GM18507 (cell line): ENCODE measurements around the gene ZNF765.
"Not testable (repeated sequence)": the region's sequence is repeated elsewhere in the genome, so short reads cannot be mapped to it uniquely, and the experiment has no call there.

Source experiments
- DNase-seq: peaks from one replicate; pipeline ENCODE4 v3.0.0; 2011; ENCODE audit warnings: low read depth; ENCODE audit not compliant: insufficient read length; ENCODE audit errors: extremely low spot score
- FAIRE-seq: peaks from 2 replicates; lab custom pipeline; 2011; peaks lifted over from hg19 to GRCh38; lab: Jason Lieb, UNC

The ZNF765 gene

DNA sequence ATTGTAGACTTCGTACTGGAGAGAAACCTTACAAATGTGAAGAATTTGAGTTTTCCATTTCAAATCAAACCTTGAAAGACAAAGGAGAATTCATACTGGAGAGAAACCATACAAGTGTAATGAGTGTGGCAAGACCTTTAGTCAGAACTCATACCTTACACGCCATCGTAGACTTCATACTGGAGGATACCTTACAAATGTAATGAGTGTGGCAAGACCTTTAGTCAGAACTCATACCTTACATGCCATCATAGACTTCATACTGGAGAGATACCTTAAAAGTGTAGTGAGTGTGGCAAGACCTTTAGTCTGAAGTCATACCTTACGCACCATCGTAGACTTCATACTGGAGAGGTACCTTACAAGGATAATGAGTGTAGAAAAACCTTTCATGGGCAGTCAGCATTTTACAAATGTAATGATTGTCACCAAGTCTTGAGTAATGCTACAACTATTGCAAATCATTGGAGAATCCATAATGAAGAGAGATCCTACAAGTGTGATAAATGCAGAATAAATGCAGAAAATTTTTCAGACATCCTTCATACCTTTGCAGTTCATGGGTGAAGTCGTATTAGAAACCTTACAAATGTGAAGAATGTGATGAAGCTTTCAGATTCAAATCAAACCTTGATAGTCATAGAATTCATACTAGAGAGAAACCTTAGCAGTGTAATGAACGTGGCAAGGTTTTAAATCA, 14.7 kb downstream of the ZNF765 start:
- DNase-seq (no peak), FAIRE-seq (no peak)

- FAIRE-seq: not testable (repeated sequence)
Observed at GRCh38 chr19:53420520-53421315, 25.8 kb downstream of the ZNF765 start.

GRCh38 chr19:53422551-53422950, 27.6 kb downstream of the ZNF765 start:
- FAIRE-seq (no peak), DNase-seq (no peak)

More at GRCh38 chr19:53420520-53421315, 25.8 kb downstream of the ZNF765 start:
- not testable (repeated sequence) for DNase-seq

GRCh38 chr19:53423074-53423473, 28.1 kb downstream of the ZNF765 start:
- DNase-seq, FAIRE-seq: not testable (repeated sequence)

GRCh38 chr19:53423680-53424079, 28.7 kb downstream of the ZNF765 start:
- FAIRE-seq, DNase-seq: not testable (repeated sequence)

DNA sequence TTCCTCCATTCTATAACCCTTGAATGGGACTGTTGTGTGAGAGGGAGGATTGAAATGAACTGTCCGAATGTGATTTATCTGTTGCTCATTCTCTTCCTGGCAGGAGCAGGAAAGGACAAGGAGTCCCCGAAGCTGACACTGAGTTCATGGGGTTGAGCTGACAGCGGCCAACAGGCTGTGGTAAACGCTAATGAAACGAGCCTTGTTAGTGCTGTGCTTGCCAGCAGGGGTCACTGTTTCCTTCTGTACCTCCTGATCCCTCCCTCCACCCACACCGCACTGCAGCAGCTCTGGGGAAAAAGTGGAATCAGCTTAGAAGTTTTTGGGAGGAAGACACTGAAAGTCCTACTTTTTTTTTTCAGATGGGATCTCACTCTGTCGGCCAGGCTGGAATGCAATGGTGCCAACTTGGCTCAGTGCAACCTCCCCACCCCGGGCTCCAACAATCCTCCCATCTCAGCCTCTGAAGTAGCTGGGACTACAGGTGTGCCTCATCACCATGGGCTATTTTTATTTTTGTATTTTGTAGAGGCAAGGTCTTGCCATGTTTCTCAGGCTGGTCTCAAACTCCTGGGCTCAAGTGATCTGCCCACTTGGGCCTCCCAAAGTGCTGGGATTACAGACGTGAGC, 30.1 kb downstream of the ZNF765 start:
- FAIRE-seq: peak; percentile 24
- DNase-seq: no peak

- FAIRE-seq: peak; percentile 91
- peak; percentile 78 for DNase-seq
Observed at GRCh38 chr19:53431399-53432087, 36.6 kb downstream of the ZNF765 start, which contains the start of gene ZNF761. Gene ZNF761, plus strand, starts transcription at chr19:53431984. Its CDS starts 15,285 bp downstream, at chr19:53447269.

- no peak for FAIRE-seq
- no peak for DNase-seq
Observed at GRCh38 chr19:53432088-53432661, 37.2 kb downstream of the ZNF765 start.

- FAIRE-seq, DNase-seq: not testable (repeated sequence)
Observed at GRCh38 chr19:53443809-53444208, 48.9 kb downstream of the ZNF765 start.

DNA sequence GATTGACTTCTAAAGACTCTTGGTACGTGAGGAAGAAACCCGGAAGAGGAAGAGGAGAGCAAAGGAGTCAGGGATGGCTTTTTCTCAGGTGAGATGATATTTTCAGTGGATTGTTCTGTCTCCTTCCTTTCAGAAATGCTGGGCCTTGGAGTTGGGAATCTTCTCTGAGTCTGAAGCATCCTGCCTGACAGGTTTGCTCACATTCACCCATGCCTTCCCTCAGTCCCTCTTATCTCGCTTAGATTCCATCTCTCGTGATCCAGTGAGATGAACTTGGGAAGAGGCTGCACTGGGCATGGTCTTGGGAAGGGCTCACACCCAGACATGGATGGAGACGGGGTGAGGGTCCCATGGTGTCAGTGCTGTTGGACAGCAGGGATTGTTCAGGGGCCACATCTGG, 52.2 kb downstream of the ZNF765 start:
- not testable (repeated sequence) for FAIRE-seq

GRCh38 chr19:53455828-53456227, 60.9 kb downstream of the ZNF765 start:
- no peak for DNase-seq
- FAIRE-seq: no peak

More for the DNA sequence above, 52.2 kb downstream of the ZNF765 start:
- DNase-seq: not testable (repeated sequence)

GRCh38 chr19:53460131-53460721, 65.3 kb downstream of the ZNF765 start:
- not testable (repeated sequence) for FAIRE-seq

GRCh38 chr19:53461866-53462265, 66.9 kb downstream of the ZNF765 start:
- FAIRE-seq: no peak

More at GRCh38 chr19:53460131-53460721, 65.3 kb downstream of the ZNF765 start:
- DNase-seq: not testable (repeated sequence)

GRCh38 chr19:53462861-53463260, 67.9 kb downstream of the ZNF765 start:
- DNase-seq (no peak), FAIRE-seq (no peak)

More at GRCh38 chr19:53461866-53462265, 66.9 kb downstream of the ZNF765 start:
- DNase-seq: no peak

DNA sequence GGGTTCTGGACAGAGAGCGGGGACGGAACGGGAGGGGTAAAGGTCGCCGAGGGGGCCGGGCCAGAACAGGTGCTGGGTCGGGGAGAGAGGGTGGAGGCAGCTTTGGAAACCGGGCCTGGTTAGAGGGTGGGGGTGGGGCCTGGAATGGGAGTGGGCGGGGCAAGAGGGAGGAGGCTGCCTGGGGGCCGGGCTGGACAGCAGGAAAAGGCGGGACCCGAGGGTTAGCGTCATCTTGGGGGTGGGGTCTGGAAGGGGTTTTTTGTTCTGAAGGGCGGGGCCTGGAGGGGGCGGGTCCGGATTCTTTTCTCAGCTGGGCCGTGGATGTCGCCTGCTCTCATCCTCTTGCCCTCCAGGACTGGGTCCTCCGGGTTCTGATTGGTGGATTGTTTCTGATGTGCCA, 68.3 kb downstream of the ZNF765 start:
- DNase-seq (no peak), FAIRE-seq (no peak)

GRCh38 chr19:53466726-53467484, 72.0 kb downstream of the ZNF765 start:
- no peak for FAIRE-seq

DNA sequence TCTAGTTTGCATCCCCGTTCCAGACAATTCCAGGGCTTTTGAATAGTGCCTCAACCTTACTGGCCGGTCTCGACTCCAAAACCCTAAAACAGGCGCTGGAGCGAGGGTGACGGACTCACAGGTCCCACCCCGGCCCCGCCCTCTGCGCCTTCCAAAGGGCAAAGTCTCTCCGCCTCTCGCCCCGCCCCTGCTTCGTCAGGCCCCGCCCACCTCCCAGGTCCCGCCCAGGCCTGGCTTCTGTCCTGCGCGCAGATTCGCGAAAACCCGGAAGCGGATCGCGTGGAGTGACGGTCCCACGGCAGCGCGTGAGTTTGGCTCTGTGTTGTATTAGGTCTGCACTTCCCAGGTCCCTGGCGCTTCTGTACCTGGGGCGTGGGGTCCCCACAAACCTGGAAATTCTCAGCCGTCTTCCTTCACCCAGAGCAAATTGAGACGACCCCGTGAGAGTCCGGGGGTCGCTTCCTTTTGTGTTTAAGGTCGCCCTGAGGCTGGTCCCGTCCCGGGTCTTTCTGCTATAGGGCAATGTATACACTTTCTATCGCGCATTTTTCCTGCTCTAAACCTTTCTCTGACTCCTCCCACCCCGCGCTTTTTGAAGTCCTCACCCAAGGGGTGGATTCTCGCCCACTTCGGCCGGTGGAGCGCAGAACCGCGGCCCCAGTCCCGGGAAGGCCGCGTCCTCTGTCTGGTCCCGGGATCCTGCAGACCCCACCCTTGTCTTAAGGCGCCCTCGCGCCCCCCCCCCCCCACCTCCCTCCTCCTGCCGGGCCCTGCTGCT, 72.7 kb downstream of the ZNF765 start, which contains the start of gene ZNF813:
Gene ZNF813, plus strand, starts transcription at position 249 of the 778 bp plus-strand sequence. CDS start 16,090 bp downstream, outside the sequence.
- FAIRE-seq: peak; percentile 83

More at GRCh38 chr19:53466726-53467484, 72.0 kb downstream of the ZNF765 start:
- no peak for DNase-seq

More for the DNA sequence above, 72.7 kb downstream of the ZNF765 start, which contains the start of gene ZNF813:
- peak; percentile 76 for DNase-seq
